Measurements from ENCODE around the gene AP2B1. TPM values are rescaled to one million over a fixed set of nuclear protein-coding genes. Genes with fewer than 3 reads are reported as not detected.

Gene AP2B1
- polyA plus RNA-seq, 1 of the 3 experiments (the other 2 are of a cell fraction) = 97.8 TPM

DNA sequence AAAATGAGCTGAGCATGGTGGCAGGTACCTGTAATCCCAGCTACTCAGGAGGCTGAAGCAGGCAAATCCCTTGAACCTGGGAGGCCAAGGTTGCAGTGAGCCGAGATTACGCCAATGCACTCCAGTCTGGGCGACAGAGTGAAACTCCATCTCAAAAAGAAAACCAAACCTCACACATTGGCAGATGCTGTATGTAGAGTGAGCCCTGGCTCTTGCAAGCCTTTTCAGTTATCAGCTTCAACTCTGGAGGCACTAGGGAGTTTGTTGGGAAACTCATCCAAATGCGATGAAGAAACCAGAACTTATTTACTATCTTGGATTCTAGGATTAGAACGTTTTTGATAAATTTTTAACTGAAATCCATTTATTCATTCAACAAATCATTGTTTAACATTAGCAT lies 87.4 kb downstream of the AP2B1 start:
- peaks cover 14% of the 10 kb centered on the region; the same call in 1 of the 2 replicates for H3K79me2 ChIP-seq (ENCODE audit: insufficient read depth)
- no peak for TF ChIP-seq REST (IDR thresholded peaks at IDR 0.05; ENCODE audit: low read depth, low read length)
- no peak for TF ChIP-seq RXRA (IDR thresholded peaks at IDR 0.05; ENCODE audit: borderline replicate concordance, low read depth)
- no peak for TF ChIP-seq GABPA (IDR thresholded peaks at IDR 0.05; ENCODE audit: low read depth)
- TF ChIP-seq SMC3 (IDR thresholded peaks at IDR 0.05; ENCODE audit: low read depth, low read length) = no peak
- TF ChIP-seq YY1 (IDR thresholded peaks at IDR 0.05; ENCODE audit: low read depth) = no peak
- no peak for TF ChIP-seq MAX (IDR thresholded peaks at IDR 0.05; ENCODE audit: low read depth)
- no peak for TF ChIP-seq MEF2A (IDR thresholded peaks at IDR 0.05; ENCODE audit: borderline replicate concordance, low read depth)
- no peak for TF ChIP-seq EP300 (IDR thresholded peaks at IDR 0.05; ENCODE audit: borderline replicate concordance in 1 of 2, low read depth in 1 of 2, low read length in 1 of 2)
- TF ChIP-seq CHD2 (IDR thresholded peaks at IDR 0.05; ENCODE audit: low read length, partially characterized antibody) = no peak
- no peak for TF ChIP-seq RCOR1 (IDR thresholded peaks at IDR 0.05; ENCODE audit: low read length)
- TF ChIP-seq, protein P1, sequence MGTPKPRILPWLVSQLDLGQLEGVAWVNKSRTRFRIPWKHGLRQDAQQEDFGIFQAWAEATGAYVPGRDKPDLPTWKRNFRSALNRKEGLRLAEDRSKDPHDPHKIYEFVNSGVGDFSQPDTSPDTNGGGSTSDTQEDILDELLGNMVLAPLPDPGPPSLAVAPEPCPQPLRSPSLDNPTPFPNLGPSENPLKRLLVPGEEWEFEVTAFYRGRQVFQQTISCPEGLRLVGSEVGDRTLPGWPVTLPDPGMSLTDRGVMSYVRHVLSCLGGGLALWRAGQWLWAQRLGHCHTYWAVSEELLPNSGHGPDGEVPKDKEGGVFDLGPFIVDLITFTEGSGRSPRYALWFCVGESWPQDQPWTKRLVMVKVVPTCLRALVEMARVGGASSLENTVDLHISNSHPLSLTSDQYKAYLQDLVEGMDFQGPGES (IDR thresholded peaks at IDR 0.05; ENCODE audit: low read depth, low read length) = no peak
- TF ChIP-seq TEAD4 (IDR thresholded peaks at IDR 0.05; ENCODE audit: borderline replicate concordance, insufficient read depth) = no peak
- no peaks in the 10 kb centered on the region for H3K27me3 ChIP-seq (ENCODE audit: insufficient read depth)
- H3K4me1 ChIP-seq (ENCODE audit: control insufficient read depth in 1 of 2, insufficient read depth in 2 of 2, low read depth in 1 of 2, low read length in 1 of 2) = no peaks in the 10 kb centered on the region; a peak in 1 of 4 replicates
- CTCF ChIA-PET = interaction anchor here (0.7 to 2.6 kb wide), 3 partner anchors 61 to 73 kb away, joined by 3 to 10 read pairs (median 4); no protein-coding TSS in a partner anchor
- H3K36me3 ChIP-seq (replicated peaks in 1 of 2; ENCODE audit: control insufficient read depth in 1 of 2, insufficient read depth in 2 of 2, low read length in 1 of 2) = peaks cover 55 to 65% of the 10 kb centered on the region in 2 experiments
- no peak overlapping the region for H3K27ac ChIP-seq (ENCODE audit: low read depth in 2 of 2, low read length in 1 of 2)
- DNase-seq = no peak
- H3K4me2 ChIP-seq = no peak overlapping the region
- H2AFZ ChIP-seq (ENCODE audit: low read depth) = no peak overlapping the region
- no peaks in the 10 kb centered on the region for H3K9me3 ChIP-seq
- H3K4me3 ChIP-seq (ENCODE audit: low read depth in 2 of 2, low read length in 1 of 2) = no peak overlapping the region
- H3K9me2 ChIP-seq = no peaks in the 10 kb centered on the region
- H3F3A ChIP-seq (replicated peaks; ENCODE audit: insufficient read depth) = peaks cover 14% of the 10 kb centered on the region
- H4K20me1 ChIP-seq (ENCODE audit: insufficient read depth) = no peaks in the 10 kb centered on the region
- no peak overlapping the region for H3K9ac ChIP-seq
- WGBS (ENCODE audit: low lambda C conversion rate) = 94% methylated on average over 3 of the region's 5 CpGs
- POLR2A ChIA-PET = no interaction called here

- no peak overlapping the region for H3K9ac ChIP-seq
- H3K9me3 ChIP-seq = no peaks in the 10 kb centered on the region
- no peak overlapping the region for H3K27ac ChIP-seq (ENCODE audit: low read depth in 2 of 2, low read length in 1 of 2)
- H3K79me2 ChIP-seq (ENCODE audit: insufficient read depth) = peaks cover 15% of the 10 kb centered on the region; the same call in 1 of the 2 replicates
- ChIA-PET POLR2A (no interaction called here), CTCF (no interaction called here)
- H2AFZ ChIP-seq (ENCODE audit: low read depth) = no peak overlapping the region
- H3K4me1 ChIP-seq (ENCODE audit: control insufficient read depth in 1 of 2, insufficient read depth in 2 of 2, low read depth in 1 of 2, low read length in 1 of 2) = no peaks in the 10 kb centered on the region; a peak in 1 of 4 replicates
- H3K4me3 ChIP-seq (ENCODE audit: low read depth in 2 of 2, low read length in 1 of 2) = no peak overlapping the region
- peaks cover 14% of the 10 kb centered on the region for H3F3A ChIP-seq (replicated peaks; ENCODE audit: insufficient read depth)
- H4K20me1 ChIP-seq (ENCODE audit: insufficient read depth) = no peaks in the 10 kb centered on the region
- peaks cover 37 to 66% of the 10 kb centered on the region in 2 experiments for H3K36me3 ChIP-seq (replicated peaks in 1 of 2; ENCODE audit: control insufficient read depth in 1 of 2, insufficient read depth in 2 of 2, low read length in 1 of 2)
- no peak for DNase-seq
- no peak for TF ChIP-seq YY1 (IDR thresholded peaks at IDR 0.05; ENCODE audit: low read depth)
- TF ChIP-seq CHD2 (IDR thresholded peaks at IDR 0.05; ENCODE audit: low read length, partially characterized antibody) = no peak
- TF ChIP-seq NRF1 (IDR thresholded peaks at IDR 0.05; ENCODE audit: low read depth, low read length) = no peak
- no peak for TF ChIP-seq FOXM1 (IDR thresholded peaks at IDR 0.05; ENCODE audit: low read depth)
- TF ChIP-seq FOXJ3 (CRISPR knock-in tag; IDR thresholded peaks at IDR 0.05) = no peak
- no peak for TF ChIP-seq RAD21 (IDR thresholded peaks at IDR 0.05; ENCODE audit: low read length)
- TF ChIP-seq RXRA (IDR thresholded peaks at IDR 0.05; ENCODE audit: borderline replicate concordance, low read depth) = no peak
- TF ChIP-seq, protein P2, sequence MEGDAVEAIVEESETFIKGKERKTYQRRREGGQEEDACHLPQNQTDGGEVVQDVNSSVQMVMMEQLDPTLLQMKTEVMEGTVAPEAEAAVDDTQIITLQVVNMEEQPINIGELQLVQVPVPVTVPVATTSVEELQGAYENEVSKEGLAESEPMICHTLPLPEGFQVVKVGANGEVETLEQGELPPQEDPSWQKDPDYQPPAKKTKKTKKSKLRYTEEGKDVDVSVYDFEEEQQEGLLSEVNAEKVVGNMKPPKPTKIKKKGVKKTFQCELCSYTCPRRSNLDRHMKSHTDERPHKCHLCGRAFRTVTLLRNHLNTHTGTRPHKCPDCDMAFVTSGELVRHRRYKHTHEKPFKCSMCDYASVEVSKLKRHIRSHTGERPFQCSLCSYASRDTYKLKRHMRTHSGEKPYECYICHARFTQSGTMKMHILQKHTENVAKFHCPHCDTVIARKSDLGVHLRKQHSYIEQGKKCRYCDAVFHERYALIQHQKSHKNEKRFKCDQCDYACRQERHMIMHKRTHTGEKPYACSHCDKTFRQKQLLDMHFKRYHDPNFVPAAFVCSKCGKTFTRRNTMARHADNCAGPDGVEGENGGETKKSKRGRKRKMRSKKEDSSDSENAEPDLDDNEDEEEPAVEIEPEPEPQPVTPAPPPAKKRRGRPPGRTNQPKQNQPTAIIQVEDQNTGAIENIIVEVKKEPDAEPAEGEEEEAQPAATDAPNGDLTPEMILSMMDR (IDR thresholded peaks at IDR 0.05) = no peak
- TF ChIP-seq SMC3 (IDR thresholded peaks at IDR 0.05; ENCODE audit: low read depth, low read length) = no peak
- no peak for TF ChIP-seq RCOR1 (IDR thresholded peaks at IDR 0.05; ENCODE audit: low read length)
- no peaks in the 10 kb centered on the region for H3K9me2 ChIP-seq
- H3K4me2 ChIP-seq = no peak overlapping the region
- H3K27me3 ChIP-seq (ENCODE audit: insufficient read depth) = no peaks in the 10 kb centered on the region
- 84% methylated on average over 2 of the region's 2 CpGs for WGBS (ENCODE audit: low lambda C conversion rate)
Observed at GRCh38 chr17:35676441-35676840, 89.3 kb downstream of the AP2B1 start.
